Panc1 (cell line): ENCODE measurements around the gene LNX1. TPM values are rescaled to one million over a fixed set of nuclear protein-coding genes. Genes with fewer than 3 reads are reported as not detected.

Experiments used
- ATAC-seq: fragments of 200-7000 bp; cut with Tn5 transposase; 2 replicates; pipeline ENCODE4 v1.9.1; 2020; ENCODE audit warnings: mild to moderate bottlenecking, moderate library complexity
- BruUV-seq: library from RNA; stranded (reverse); fragments of 400-500 nt; replicated peaks from 2 replicates; lab custom pipeline; 2021; lab: Mats Ljungman, UMichigan
- CTCF ChIA-PET: fragments of 300-600 bp; sonication (Branson Sonifier 250); formaldehyde crosslinking; loops from one replicate; lab custom pipeline; 2022; ENCODE audit warnings: antibody characterized with exemption; lab: Charles Lee
- POLR2A ChIA-PET: fragments of 300-600 bp; sonication (Branson Sonifier 250); formaldehyde crosslinking; loops from one replicate; lab custom pipeline; 2022; ENCODE audit warnings: antibody characterized with exemption; lab: Charles Lee
- DNase-seq: peaks from one replicate; pipeline ENCODE4 v3.0.0-alpha.2; 2010; ENCODE audit warnings: low read depth, low spot score
- H3K27ac ChIP-seq: 2 replicates; pipeline ENCODE4 v1.5.1; 2011; ENCODE audit warnings: mild to moderate bottlenecking, low read length, inconsistent platforms
- H3K27me3 ChIP-seq: fragments of 200-500 bp; sonication (Bioruptor generic); 2 replicates; pipeline ENCODE4 v1.6.0; 2014; ENCODE audit warnings: low read length, inconsistent platforms; ENCODE audit not compliant: control insufficient read depth, insufficient read depth
- H3K36me3 ChIP-seq: fragments of 200-500 bp; sonication (Bioruptor generic); 2 replicates; pipeline ENCODE4 v1.5.1; 2014; ENCODE audit warnings: inconsistent platforms, mild to moderate bottlenecking, low read length, moderate library complexity; ENCODE audit not compliant: control insufficient read depth, insufficient read depth
- H3K4me1 ChIP-seq: 2 replicates; pipeline ENCODE4 v1.5.1; 2011; ENCODE audit warnings: inconsistent platforms, mild to moderate bottlenecking, low read length, moderate library complexity; ENCODE audit not compliant: control insufficient read depth, insufficient read depth
- H3K4me3 ChIP-seq, 2 experiments: 2 replicates each; pipeline ENCODE4 v1.5.1; 2011 to 2012; ENCODE audit warnings: low read depth in 2 of 2, low read length in 2 of 2, mild to moderate bottlenecking in 2 of 2, inconsistent platforms in 1 of 2, moderate library complexity in 1 of 2
- H3K9me3 ChIP-seq: fragments of 200-500 bp; sonication (Bioruptor generic); 2 replicates; pipeline ENCODE4 v1.5.1; 2014; ENCODE audit warnings: low read depth, mild to moderate bottlenecking, inconsistent platforms, low read length, moderate library complexity; ENCODE audit not compliant: control insufficient read depth, insufficient read depth
- CTCF ChIP-seq: fragments of 450-650 bp; IDR thresholded peaks from 2 replicates; pipeline ENCODE4 v1.5.1; 2017; ENCODE audit warnings: mild to moderate bottlenecking
- POLR2AphosphoS5 ChIP-seq: IDR thresholded peaks from 2 replicates; pipeline ENCODE4 v1.6.1; 2012; ENCODE audit warnings: mild to moderate bottlenecking, low read depth, low read length, moderate library complexity
- REST ChIP-seq, 2 experiments: IDR thresholded peaks; 2 replicates each; pipeline ENCODE4 v1.6.1; 2011 to 2012; ENCODE audit warnings: low read depth in 2 of 2, control low read depth in 1 of 2, low read length in 1 of 2, mild to moderate bottlenecking in 1 of 2, moderate library complexity in 1 of 2; ENCODE audit not compliant: insufficient read depth in 1 of 2
- SIN3A ChIP-seq: IDR thresholded peaks from 2 replicates; pipeline ENCODE4 v1.6.1; 2012; ENCODE audit warnings: low read depth, mild to moderate bottlenecking, low read length, moderate library complexity, borderline replicate concordance; ENCODE audit not compliant: insufficient read depth
- TCF7L2 ChIP-seq: IDR thresholded peaks from 2 replicates; pipeline ENCODE4 v1.6.1; 2011; ENCODE audit warnings: mild to moderate bottlenecking, low read depth, low read length, inconsistent platforms
- in situ Hi-C: cut with HindIII; loops from 2 replicates; pipeline ENCODE4 v1.10.0; 2016; ENCODE audit warnings: low sequenced_read_pairs, low pct_unique_long_range_greater_than_20kb
- intact Hi-C: fragments of 100-400 bp; cut with micrococcal nuclease; formaldehyde crosslinking; loops from one replicate; pipeline ENCODE4 v1.10.0; 2022; ENCODE audit not compliant: unreplicated experiment
- total RNA-seq: library from RNA; stranded (reverse); gene quantifications from one replicate; pipeline ENCODE4 v1.2.1, GENCODE V29; 2021; ENCODE audit not compliant: unreplicated experiment

The LNX1 gene
- total RNA-seq, 1 experiment from 2014 or later = 0.18 TPM

GRCh38 chr4:53584658-53585057 is 6.6 kb downstream of the LNX1 start:
- CTCF ChIA-PET = no interaction called here
- POLR2A ChIA-PET = no interaction called here
- no peak for TF ChIP-seq POLR2AphosphoS5
- no peak for TF ChIP-seq SIN3A
- TF ChIP-seq TCF7L2 = no peak
- no peak for TF ChIP-seq REST (IDR thresholded peaks at IDR 0.05; ENCODE audit: insufficient read depth in 1 of 2, low read depth in 2 of 2, low read length in 1 of 2)
- no peak for TF ChIP-seq CTCF
- no peaks in the 10 kb centered on the region for H3K4me1 ChIP-seq
- intact Hi-C loops = no loop called here
- no peaks in the 10 kb centered on the region for H3K27me3 ChIP-seq
- DNase-seq (no peak), ATAC-seq (no peak)
- in situ Hi-C loops = no loop called here
- H3K27ac ChIP-seq = no peak overlapping the region
- H3K9me3 ChIP-seq = no peaks in the 10 kb centered on the region
- no peak overlapping the region for H3K4me3 ChIP-seq
- no peaks in the 10 kb centered on the region for H3K36me3 ChIP-seq
- BruUV-seq = no TSS peak

- DNase-seq = no peak
- no peak for TF ChIP-seq POLR2AphosphoS5
- TF ChIP-seq TCF7L2 = no peak
- TF ChIP-seq SIN3A = no peak
- no peak for TF ChIP-seq REST (IDR thresholded peaks at IDR 0.05; ENCODE audit: insufficient read depth in 1 of 2, low read depth in 2 of 2, low read length in 1 of 2)
- no peak for TF ChIP-seq CTCF
- no TSS peak for BruUV-seq
- Histone ChIP-seq H3K27ac (no peak overlapping the region), H3K36me3 (no peaks in the 10 kb centered on the region), H3K9me3 (no peaks in the 10 kb centered on the region), H3K4me3 (no peak overlapping the region), H3K4me1 (no peaks in the 10 kb centered on the region), H3K27me3 (no peaks in the 10 kb centered on the region)
- ChIA-PET POLR2A (no interaction called here), CTCF (no interaction called here)
- intact Hi-C loops = no loop called here
- in situ Hi-C loops = no loop called here
- ATAC-seq = no peak
These were observed 7.8 kb downstream of the LNX1 start for GRCh38 chr4:53583513-53583912.
